Gastrocnemius medialis (tissue), 4 donors: ENCODE results near the gene FLT3.

Experiments used
- CTCF ChIP-seq, 5 experiments: fragments of 450-650 bp in 3 of 5; fragments of 200-600 bp in 2 of 5; sonication (generic) in 2 of 5; IDR thresholded peaks in 4 of 5; conservative IDR thresholded peaks in 1 of 5; 1 replicate in 4 of 5; 2 replicates in 1 of 5; pipeline ENCODE4 v1.5.1; 2016 to 2019; ENCODE audit warnings: antibody characterized with exemption in 5 of 5, mild to moderate bottlenecking in 3 of 5, moderate library complexity in 3 of 5
- POLR2A ChIP-seq, 2 donors: fragments of 450-650 bp; IDR thresholded peaks; one replicate each; pipeline ENCODE4 v1.6.1; 2017; ENCODE audit warnings: antibody characterized with exemption in 2 of 2, mild to moderate bottlenecking in 2 of 2, moderate library complexity in 2 of 2

- TF ChIP-seq CTCF (IDR thresholded peaks at IDR 0.05 in 4 of 5, conservative IDR thresholded peaks at IDR 0.05 in 1 of 5): peak in 2 of 5 experiments; percentile 16 to 39
- no peak for TF ChIP-seq POLR2A (IDR thresholded peaks at IDR 0.05)
Measured at GRCh38 chr13:28058866-28059613, 41.3 kb downstream of the FLT3 start.
